Measurements from ENCODE around the gene TDG. TPM values are rescaled to one million over a fixed set of nuclear protein-coding genes. Genes with fewer than 3 reads are reported as not detected.

Gene TDG
- polyA plus RNA-seq, 1 donor (not counting 4 experiments of a cell fraction or from before 2014, with no cell fraction given): 35.6 TPM

DNA sequence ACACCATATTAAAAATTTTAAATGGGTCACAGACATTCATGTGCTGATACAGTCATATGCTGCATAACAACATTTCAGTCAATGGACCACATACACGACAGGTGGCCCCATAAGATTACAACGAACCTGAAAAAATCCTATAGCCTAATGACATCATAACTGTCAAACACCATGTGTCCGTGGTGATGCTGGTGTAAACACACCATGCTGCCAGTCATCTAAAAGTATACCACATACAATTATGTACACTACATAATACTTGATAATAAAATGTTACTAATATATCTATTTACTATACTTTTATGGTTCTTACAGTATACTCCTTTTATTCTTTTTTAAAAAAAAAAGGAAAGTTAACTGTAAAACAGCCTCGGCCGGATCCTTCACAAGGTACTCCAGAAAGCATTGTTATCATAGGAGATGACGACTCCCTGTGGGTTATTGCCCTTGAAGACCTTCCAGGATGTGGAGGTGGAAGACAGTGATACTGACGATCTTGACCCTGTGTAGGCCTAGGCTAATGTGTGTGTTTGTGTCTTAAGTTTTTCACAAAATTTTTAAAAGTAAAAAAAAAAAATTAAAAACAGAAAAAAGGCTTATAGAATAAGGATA lies 5.0 kb upstream of the TDG start:
- TF ChIP-seq, protein P1, sequence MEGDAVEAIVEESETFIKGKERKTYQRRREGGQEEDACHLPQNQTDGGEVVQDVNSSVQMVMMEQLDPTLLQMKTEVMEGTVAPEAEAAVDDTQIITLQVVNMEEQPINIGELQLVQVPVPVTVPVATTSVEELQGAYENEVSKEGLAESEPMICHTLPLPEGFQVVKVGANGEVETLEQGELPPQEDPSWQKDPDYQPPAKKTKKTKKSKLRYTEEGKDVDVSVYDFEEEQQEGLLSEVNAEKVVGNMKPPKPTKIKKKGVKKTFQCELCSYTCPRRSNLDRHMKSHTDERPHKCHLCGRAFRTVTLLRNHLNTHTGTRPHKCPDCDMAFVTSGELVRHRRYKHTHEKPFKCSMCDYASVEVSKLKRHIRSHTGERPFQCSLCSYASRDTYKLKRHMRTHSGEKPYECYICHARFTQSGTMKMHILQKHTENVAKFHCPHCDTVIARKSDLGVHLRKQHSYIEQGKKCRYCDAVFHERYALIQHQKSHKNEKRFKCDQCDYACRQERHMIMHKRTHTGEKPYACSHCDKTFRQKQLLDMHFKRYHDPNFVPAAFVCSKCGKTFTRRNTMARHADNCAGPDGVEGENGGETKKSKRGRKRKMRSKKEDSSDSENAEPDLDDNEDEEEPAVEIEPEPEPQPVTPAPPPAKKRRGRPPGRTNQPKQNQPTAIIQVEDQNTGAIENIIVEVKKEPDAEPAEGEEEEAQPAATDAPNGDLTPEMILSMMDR (optimal IDR thresholded peaks at IDR 0.05 in 1 of 3, IDR thresholded peaks at IDR 0.05 in 1 of 3, conservative IDR thresholded peaks at IDR 0.05 in 1 of 3; ENCODE audit: extremely low read depth in 1 of 3, insufficient read depth in 2 of 3, low read length in 3 of 3): no peak
- TF ChIP-seq EZH2 (IDR thresholded peaks at IDR 0.05; ENCODE audit: low read length): no peak
- Histone ChIP-seq H3K9me1 (ENCODE audit: control insufficient read depth, extremely low read depth, insufficient read depth, low read length) (no peaks in the 10 kb centered on the region), H3K27ac (ENCODE audit: control insufficient read depth, insufficient read depth, low read length) (no peak overlapping the region), H3K79me2 (ENCODE audit: control insufficient read depth, insufficient read depth, low read length) (peaks cover 36% of the 10 kb centered on the region), H4K20me1 (ENCODE audit: control insufficient read depth, extremely low read depth, insufficient read depth, low read length) (no peaks in the 10 kb centered on the region), H3K9me3 (ENCODE audit: control insufficient read depth, low read depth, low read length) (no peaks in the 10 kb centered on the region), H3K9ac (ENCODE audit: control insufficient read depth, extremely low read depth, insufficient read depth, low read length) (no peak overlapping the region), H2AFZ (ENCODE audit: control insufficient read depth, low read length) (no peak overlapping the region), H3K4me3 (ENCODE audit: control insufficient read depth in 2 of 3, extremely low read depth in 1 of 3, insufficient read depth in 2 of 3, low read depth in 1 of 3, low read length in 3 of 3) (no peak overlapping the region), H3K36me3 (ENCODE audit: control insufficient read depth in 2 of 2, extremely low read depth in 1 of 2, insufficient read depth in 2 of 2, low read length in 2 of 2) (peaks cover 0 to 1% of the 10 kb centered on the region in 2 experiments), H3K4me2 (ENCODE audit: control insufficient read depth, extremely low read depth, insufficient read depth, low read depth, low read length) (no peak overlapping the region), H3K4me1 (ENCODE audit: control insufficient read depth, extremely low read depth, insufficient read depth, low read length) (peaks cover 16% of the 10 kb centered on the region), H3K27me3 (ENCODE audit: control insufficient read depth, extremely low read depth, insufficient read depth, low read length) (no peaks in the 10 kb centered on the region)
- FAIRE-seq (no peak), DNase-seq (ENCODE audit: low read depth, low spot score) (no peak)
- dilution Hi-C loops (cut with MboI; ENCODE audit: extremely low pct_ligation_motif_present, low sequenced_read_pairs): no loop called here

DNA sequence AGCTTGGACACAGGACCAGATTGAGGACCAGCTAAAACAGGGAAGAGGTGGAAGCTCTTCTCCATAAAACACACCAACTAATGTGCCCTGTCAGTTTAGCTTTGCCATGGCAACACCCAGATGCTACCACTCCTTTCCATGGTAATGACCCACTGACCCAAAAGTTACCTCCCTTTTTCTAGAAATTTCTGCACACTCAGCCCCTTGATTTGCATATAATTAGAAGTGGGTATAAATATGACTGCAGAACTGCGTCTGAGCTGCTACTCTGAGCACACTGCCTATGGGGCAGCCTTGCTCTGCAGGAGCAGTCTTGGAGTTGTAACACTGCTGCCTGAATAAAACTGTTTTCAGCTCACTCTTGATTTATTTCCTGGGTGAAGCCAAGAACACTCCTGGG lies 3.2 kb upstream of the TDG start:
- H3K4me1 ChIP-seq (ENCODE audit: control insufficient read depth, extremely low read depth, insufficient read depth, low read length): peaks cover 14% of the 10 kb centered on the region
- no peaks in the 10 kb centered on the region for H3K9me1 ChIP-seq (ENCODE audit: control insufficient read depth, extremely low read depth, insufficient read depth, low read length)
- H3K79me2 ChIP-seq (ENCODE audit: control insufficient read depth, insufficient read depth, low read length): peaks cover 39% of the 10 kb centered on the region
- no peak for DNase-seq (ENCODE audit: low read depth, low spot score)
- H3K9ac ChIP-seq (ENCODE audit: control insufficient read depth, extremely low read depth, insufficient read depth, low read length): no peak overlapping the region
- no peak overlapping the region for H3K27ac ChIP-seq (ENCODE audit: control insufficient read depth, insufficient read depth, low read length)
- no peaks in the 10 kb centered on the region for H3K27me3 ChIP-seq (ENCODE audit: control insufficient read depth, extremely low read depth, insufficient read depth, low read length)
- TF ChIP-seq, protein P1 (optimal IDR thresholded peaks at IDR 0.05 in 1 of 3, IDR thresholded peaks at IDR 0.05 in 1 of 3, conservative IDR thresholded peaks at IDR 0.05 in 1 of 3; ENCODE audit: extremely low read depth in 1 of 3, insufficient read depth in 2 of 3, low read length in 3 of 3): no peak
- no peak for TF ChIP-seq EZH2 (IDR thresholded peaks at IDR 0.05; ENCODE audit: low read length)
- H3K4me2 ChIP-seq (ENCODE audit: control insufficient read depth, extremely low read depth, insufficient read depth, low read depth, low read length): no peak overlapping the region
- peaks cover 0 to 1% of the 10 kb centered on the region in 2 experiments for H3K36me3 ChIP-seq (ENCODE audit: control insufficient read depth in 2 of 2, extremely low read depth in 1 of 2, insufficient read depth in 2 of 2, low read length in 2 of 2)
- H3K9me3 ChIP-seq (ENCODE audit: control insufficient read depth, low read depth, low read length): no peaks in the 10 kb centered on the region
- dilution Hi-C loops (cut with MboI; ENCODE audit: extremely low pct_ligation_motif_present, low sequenced_read_pairs): no loop called here
- H2AFZ ChIP-seq (ENCODE audit: control insufficient read depth, low read length): no peak overlapping the region
- H3K4me3 ChIP-seq (ENCODE audit: control insufficient read depth in 2 of 3, extremely low read depth in 1 of 3, insufficient read depth in 2 of 3, low read depth in 1 of 3, low read length in 3 of 3): no peak overlapping the region
- FAIRE-seq: no peak
- H4K20me1 ChIP-seq (ENCODE audit: control insufficient read depth, extremely low read depth, insufficient read depth, low read length): no peaks in the 10 kb centered on the region

All from keratinocyte (primary cell).